ENCODE measurements around the gene PHC2. TPM values are rescaled to one million over a fixed set of nuclear protein-coding genes. Genes with fewer than 3 reads are reported as not detected.

PHC2 gene
- total and polyA plus RNA-seq, 9 of the 15 experiments (the other 6 are each of a cell fraction or from before 2014, with no cell fraction given), result 3.1 to 67.6 (median 34.6) TPM

DNA sequence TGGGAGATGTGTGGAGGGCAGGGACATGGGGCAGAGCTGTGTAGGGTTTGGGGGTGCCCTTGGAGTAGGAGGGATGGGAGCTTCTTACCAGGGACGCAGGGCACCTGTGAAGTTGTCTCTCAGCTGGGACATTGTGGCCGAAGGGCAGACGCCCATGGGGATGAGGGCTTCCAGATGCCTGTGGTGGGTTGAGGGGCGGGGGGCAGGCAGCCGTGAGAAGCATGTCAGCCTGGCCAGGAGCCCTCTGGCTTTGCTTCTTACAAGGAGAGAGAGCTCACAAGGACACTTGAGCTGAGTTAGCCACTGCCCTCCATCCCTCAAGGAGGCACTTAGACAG lies 118.5 kb downstream of the PHC2 start:
- no peak for DNase-seq (ENCODE audit: extremely low read depth in 1 of 4, low spot score in 3 of 4)
- BruUV-seq (replicated peaks), result no TSS peak
- Histone ChIP-seq H4K20me1 (replicated peaks; ENCODE audit: control insufficient read depth, insufficient read depth, low read length) (peaks cover 5% of the 10 kb centered on the region), H2AFZ (ENCODE audit: low read depth, low read length) (no peak overlapping the region), H3K9me3 (replicated peaks; ENCODE audit: control insufficient read depth, insufficient read depth, low read depth, low read length) (no peaks in the 10 kb centered on the region), H3K4me2 (ENCODE audit: insufficient read depth, low read length) (no peak overlapping the region), H3K27ac (ENCODE audit: extremely low read depth, low read depth, low read length) (no peak overlapping the region), H3K4me1 (replicated peaks in 1 of 2; ENCODE audit: control insufficient read depth in 2 of 2, insufficient read depth in 2 of 2, low read length in 2 of 2) (no peaks in the 10 kb centered on the region), H3K36me3 (ENCODE audit: control insufficient read depth, insufficient read depth, low read length) (no peaks in the 10 kb centered on the region), H3K9me1 (ENCODE audit: control insufficient read depth, insufficient read depth, low read length) (no peaks in the 10 kb centered on the region), H3K79me2 (ENCODE audit: control insufficient read depth, insufficient read depth, low read length) (no peaks in the 10 kb centered on the region), H3K9ac (ENCODE audit: insufficient read depth in 1 of 2, low read depth in 2 of 2, low read length in 2 of 2) (no peak overlapping the region), H3K27me3 (ENCODE audit: control insufficient read depth in 2 of 2, insufficient read depth in 2 of 2, low read length in 2 of 2) (peaks cover 39 to 65% of the 10 kb centered on the region in 2 experiments), H3K4me3 (no peak overlapping the region)
- POLR2A ChIA-PET, result interaction anchor here (1.1 to 1.3 kb wide), 2 partner anchors 9 to 17 kb away, joined by 4 to 5 read pairs; partner anchors contain the start of gene A3GALT2
- WGBS (ENCODE audit: insufficient coverage, low coverage, missing lambda C conversion rate), result 0% methylated on average over 3 of the region's 5 CpGs
- CTCF ChIA-PET (ENCODE audit: low intra/inter-chr PET ratio), result interaction anchor here (1.6 kb wide), 1 partner anchor 17 kb away, joined by 5 read pairs; no protein-coding TSS in a partner anchor
- intact Hi-C loops (cut with micrococcal nuclease) (no loop called here), in situ Hi-C loops (cut with MboI) (no loop called here)
- no peak for ATAC-seq
- no peak for FAIRE-seq
- TF ChIP-seq FOXA3 (CRISPR knock-in tag; conservative IDR thresholded peaks at IDR 0.05 in 1 of 2, IDR thresholded peaks at IDR 0.05 in 1 of 2) (no peak), SPI1 (IDR thresholded peaks at IDR 0.05; ENCODE audit: borderline replicate concordance, low read depth, low read length) (no peak), C11orf30 (IDR thresholded peaks at IDR 0.05; ENCODE audit: low read depth) (no peak), ZNF699 (CRISPR knock-in tag; IDR thresholded peaks at IDR 0.05; ENCODE audit: insufficient replicate concordance) (no peak), CBX3 (IDR thresholded peaks at IDR 0.05; ENCODE audit: borderline replicate concordance in 1 of 2, low read length in 2 of 2) (no peak), ZNF184 (CRISPR knock-in tag; IDR thresholded peaks at IDR 0.05) (no peak), CBFA2T3 (IDR thresholded peaks at IDR 0.05) (no peak), FOXJ2 (tag; IDR thresholded peaks at IDR 0.05) (no peak), ZNF57 (CRISPR knock-in tag; IDR thresholded peaks at IDR 0.05) (no peak), CCAR2 (IDR thresholded peaks at IDR 0.05; ENCODE audit: low read depth, low read length) (no peak), GATAD2A (IDR thresholded peaks at IDR 0.05) (no peak), NBN (IDR thresholded peaks at IDR 0.05; ENCODE audit: low read depth) (no peak), FOXJ3 (CRISPR knock-in tag; IDR thresholded peaks at IDR 0.05) (no peak), HDAC2 (IDR thresholded peaks at IDR 0.05) (no peak), TSC22D4 (tag; IDR thresholded peaks at IDR 0.05) (no peak), HDAC3 (IDR thresholded peaks at IDR 0.05; ENCODE audit: borderline replicate concordance, partially characterized antibody) (no peak), ZNF175 (CRISPR knock-in tag; IDR thresholded peaks at IDR 0.05; ENCODE audit: low read depth) (no peak)
- TF ChIP-seq, protein P1, sequence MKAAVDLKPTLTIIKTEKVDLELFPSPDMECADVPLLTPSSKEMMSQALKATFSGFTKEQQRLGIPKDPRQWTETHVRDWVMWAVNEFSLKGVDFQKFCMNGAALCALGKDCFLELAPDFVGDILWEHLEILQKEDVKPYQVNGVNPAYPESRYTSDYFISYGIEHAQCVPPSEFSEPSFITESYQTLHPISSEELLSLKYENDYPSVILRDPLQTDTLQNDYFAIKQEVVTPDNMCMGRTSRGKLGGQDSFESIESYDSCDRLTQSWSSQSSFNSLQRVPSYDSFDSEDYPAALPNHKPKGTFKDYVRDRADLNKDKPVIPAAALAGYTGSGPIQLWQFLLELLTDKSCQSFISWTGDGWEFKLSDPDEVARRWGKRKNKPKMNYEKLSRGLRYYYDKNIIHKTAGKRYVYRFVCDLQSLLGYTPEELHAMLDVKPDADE (conservative IDR thresholded peaks at IDR 0.05; ENCODE audit: control insufficient read depth, low read depth, low read length), result no peak
- TF ChIP-seq, protein P2, sequence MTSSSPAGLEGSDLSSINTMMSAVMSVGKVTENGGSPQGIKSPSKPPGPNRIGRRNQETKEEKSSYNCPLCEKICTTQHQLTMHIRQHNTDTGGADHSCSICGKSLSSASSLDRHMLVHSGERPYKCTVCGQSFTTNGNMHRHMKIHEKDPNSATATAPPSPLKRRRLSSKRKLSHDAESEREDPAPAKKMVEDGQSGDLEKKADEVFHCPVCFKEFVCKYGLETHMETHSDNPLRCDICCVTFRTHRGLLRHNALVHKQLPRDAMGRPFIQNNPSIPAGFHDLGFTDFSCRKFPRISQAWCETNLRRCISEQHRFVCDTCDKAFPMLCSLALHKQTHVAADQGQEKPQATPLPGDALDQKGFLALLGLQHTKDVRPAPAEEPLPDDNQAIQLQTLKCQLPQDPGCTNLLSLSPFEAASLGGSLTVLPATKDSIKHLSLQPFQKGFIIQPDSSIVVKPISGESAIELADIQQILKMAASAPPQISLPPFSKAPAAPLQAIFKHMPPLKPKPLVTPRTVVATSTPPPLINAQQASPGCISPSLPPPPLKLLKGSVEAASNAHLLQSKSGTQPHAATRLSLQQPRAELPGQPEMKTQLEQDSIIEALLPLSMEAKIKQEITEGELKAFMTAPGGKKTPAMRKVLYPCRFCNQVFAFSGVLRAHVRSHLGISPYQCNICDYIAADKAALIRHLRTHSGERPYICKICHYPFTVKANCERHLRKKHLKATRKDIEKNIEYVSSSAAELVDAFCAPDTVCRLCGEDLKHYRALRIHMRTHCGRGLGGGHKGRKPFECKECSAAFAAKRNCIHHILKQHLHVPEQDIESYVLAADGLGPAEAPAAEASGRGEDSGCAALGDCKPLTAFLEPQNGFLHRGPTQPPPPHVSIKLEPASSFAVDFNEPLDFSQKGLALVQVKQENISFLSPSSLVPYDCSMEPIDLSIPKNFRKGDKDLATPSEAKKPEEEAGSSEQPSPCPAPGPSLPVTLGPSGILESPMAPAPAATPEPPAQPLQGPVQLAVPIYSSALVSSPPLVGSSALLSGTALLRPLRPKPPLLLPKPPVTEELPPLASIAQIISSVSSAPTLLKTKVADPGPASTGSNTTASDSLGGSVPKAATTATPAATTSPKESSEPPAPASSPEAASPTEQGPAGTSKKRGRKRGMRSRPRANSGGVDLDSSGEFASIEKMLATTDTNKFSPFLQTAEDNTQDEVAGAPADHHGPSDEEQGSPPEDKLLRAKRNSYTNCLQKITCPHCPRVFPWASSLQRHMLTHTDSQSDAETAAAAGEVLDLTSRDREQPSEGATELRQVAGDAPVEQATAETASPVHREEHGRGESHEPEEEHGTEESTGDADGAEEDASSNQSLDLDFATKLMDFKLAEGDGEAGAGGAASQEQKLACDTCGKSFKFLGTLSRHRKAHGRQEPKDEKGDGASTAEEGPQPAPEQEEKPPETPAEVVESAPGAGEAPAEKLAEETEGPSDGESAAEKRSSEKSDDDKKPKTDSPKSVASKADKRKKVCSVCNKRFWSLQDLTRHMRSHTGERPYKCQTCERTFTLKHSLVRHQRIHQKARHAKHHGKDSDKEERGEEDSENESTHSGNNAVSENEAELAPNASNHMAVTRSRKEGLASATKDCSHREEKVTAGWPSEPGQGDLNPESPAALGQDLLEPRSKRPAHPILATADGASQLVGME (CRISPR knock-in tag; IDR thresholded peaks at IDR 0.05), result no peak

Measured in K562 (cell line).